22Rv1 (cell line): ENCODE data around the gene TMEM51.
"Not testable (repeated sequence)": the region's sequence is repeated elsewhere in the genome, so short reads cannot be mapped to it uniquely, and the experiment has no call there.

Source experiments
- H3K27ac ChIP-seq: fragments of 450-650 bp; 2 replicates; pipeline ENCODE4 v1.5.1; 2017
- CTCF ChIP-seq: fragments of 450-650 bp; IDR thresholded peaks from 2 replicates; pipeline ENCODE4 v1.5.1; 2017; ENCODE audit warnings: mild to moderate bottlenecking
- ZFX ChIP-seq: fragments of 450-650 bp; IDR thresholded peaks from 2 replicates; pipeline ENCODE4 v1.6.1; 2017; ENCODE audit warnings: antibody characterized with exemption, borderline replicate concordance

Gene TMEM51

GRCh38 chr1:15173863-15174614, 20.5 kb downstream of the TMEM51 start:
- TF ChIP-seq CTCF (no peak), ZFX (no peak)
- no peak overlapping the region for H3K27ac ChIP-seq

- TF ChIP-seq ZFX: no peak
- no peak for TF ChIP-seq CTCF
- H3K27ac ChIP-seq: no peak overlapping the region
Measured at GRCh38 chr1:15174615-15174983, 21.1 kb downstream of the TMEM51 start.

- H3K27ac ChIP-seq: not testable (repeated sequence)
Measured at GRCh38 chr1:15175324-15176094, 22.0 kb downstream of the TMEM51 start.

- H3K27ac ChIP-seq: no peak overlapping the region
- TF ChIP-seq ZFX (no peak), CTCF (no peak)
Measured at GRCh38 chr1:15176120-15176519, 22.6 kb downstream of the TMEM51 start.

GRCh38 chr1:15176898-15177665, 23.5 kb downstream of the TMEM51 start:
- TF ChIP-seq ZFX (no peak), CTCF (no peak)
- no peak overlapping the region for H3K27ac ChIP-seq

- no peak for TF ChIP-seq ZFX
- TF ChIP-seq CTCF: no peak
- H3K27ac ChIP-seq: no peak overlapping the region
Measured at GRCh38 chr1:15177710-15178166, 24.2 kb downstream of the TMEM51 start.

GRCh38 chr1:15178571-15179484, 25.3 kb downstream of the TMEM51 start:
- TF ChIP-seq ZFX (no peak), CTCF (no peak)
- no peak overlapping the region for H3K27ac ChIP-seq
